Cardiac septum (tissue), 1 donor: ENCODE data around the gene HOXB6. TPM values are rescaled to one million over a fixed set of nuclear protein-coding genes. Genes with fewer than 3 reads are reported as not detected.
A peak's percentile ranks its signal among the peaks of the same experiment; 100 is the strongest.

Experiments
- DNase-seq: peaks from one replicate; pipeline ENCODE4 v3.0.0-alpha.2; 2020; ENCODE audit warnings: low spot score
- intact Hi-C: fragments of 100-400 bp; cut with DNase I; formaldehyde crosslinking; loops from one replicate; pipeline ENCODE4 v1.14.0; 2022
- total RNA-seq: library from RNA; stranded (reverse); fragmentation: NEBNext Ultra II Directional; extraction: Animal tissue kit (Norgen Biotek cat#: 25700); gene quantifications from one replicate; pipeline ENCODE4 v1.2.1, GENCODE V29; 2021
- donor health status: DM: no; HTN: no; CAD: no.

HOXB6 gene
- total RNA-seq, 1 donor from 2014 or later, result 0.92 TPM

DNA sequence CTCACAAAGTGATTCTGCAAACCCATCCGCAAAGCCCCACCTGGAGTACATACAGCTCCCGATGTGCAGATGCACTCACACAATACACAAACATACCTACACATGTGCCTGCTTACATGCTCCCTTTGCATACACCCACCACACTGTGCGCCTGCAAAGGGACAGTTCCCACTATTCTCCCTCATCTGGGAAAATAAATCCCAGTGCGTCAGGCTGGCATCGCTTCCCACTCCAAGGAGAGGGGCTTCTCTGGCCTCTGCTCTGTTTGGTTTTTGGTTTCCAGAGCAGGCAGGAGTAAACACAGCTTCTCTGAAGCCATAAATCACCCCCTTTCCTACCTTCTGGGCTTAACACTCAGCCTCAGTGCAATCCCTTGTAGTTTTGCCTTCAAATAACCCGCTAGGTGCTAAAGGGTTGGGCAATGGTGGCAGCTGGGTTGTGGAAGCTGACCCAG, 41.4 kb downstream of the HOXB6 start:
- intact Hi-C loops, result no loop called here
- no peak for DNase-seq

GRCh38 chr17:48562934-48563333, 41.9 kb downstream of the HOXB6 start:
- DNase-seq, result no peak
- intact Hi-C loops, result no loop called here

- intact Hi-C loops, result no loop called here
- no peak for DNase-seq
Observed at GRCh38 chr17:48561884-48562810, 42.6 kb downstream of the HOXB6 start.

DNA sequence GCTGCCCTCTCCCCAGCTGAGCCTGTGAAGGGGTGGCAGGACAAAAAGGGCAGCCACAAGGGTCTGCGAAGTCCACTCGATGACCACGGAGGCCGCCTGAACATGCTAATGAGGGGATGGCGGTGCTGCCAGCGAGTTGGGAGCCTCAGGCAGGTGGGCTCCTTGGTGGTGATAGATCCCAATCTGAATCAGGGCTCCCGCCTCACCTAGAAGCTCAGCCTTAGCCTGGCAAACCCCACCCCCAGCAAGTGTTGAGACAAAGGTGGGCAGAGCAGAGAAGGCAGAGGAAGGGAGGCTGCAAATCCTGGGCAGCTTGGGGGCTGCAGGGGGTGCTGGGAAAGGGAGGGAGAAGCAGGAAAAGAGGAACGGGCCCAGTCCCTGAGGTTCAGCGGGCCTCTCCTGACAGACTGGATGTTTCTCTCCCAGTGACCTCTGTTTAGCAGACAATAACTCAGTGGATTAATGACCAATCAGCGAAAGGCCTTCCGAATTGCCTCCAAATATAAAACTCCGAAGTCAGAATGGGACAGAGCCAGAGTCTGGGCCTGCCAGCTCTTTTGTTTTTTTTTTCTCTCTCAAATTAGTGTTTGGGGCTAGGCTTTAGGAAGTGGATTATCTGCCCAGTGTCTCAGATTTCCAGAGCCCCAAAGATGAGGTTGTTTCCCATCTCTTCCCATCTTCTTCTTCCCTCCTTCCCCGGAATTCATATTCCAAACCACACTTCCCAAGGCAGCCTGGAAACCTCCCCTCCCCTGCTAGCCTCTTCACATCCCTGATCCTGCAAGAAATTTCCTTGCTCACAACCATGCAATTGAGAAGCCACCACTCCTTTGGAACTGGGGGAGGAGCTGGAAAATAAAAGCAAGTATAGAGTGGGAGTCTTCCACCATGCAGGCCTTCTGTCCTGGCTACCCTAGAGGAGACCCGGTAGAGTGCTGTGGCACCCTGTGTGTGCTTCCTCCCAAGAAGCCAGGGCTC, 44.7 kb downstream of the HOXB6 start:
- no peak for DNase-seq
- intact Hi-C loops, result no loop called here

DNA sequence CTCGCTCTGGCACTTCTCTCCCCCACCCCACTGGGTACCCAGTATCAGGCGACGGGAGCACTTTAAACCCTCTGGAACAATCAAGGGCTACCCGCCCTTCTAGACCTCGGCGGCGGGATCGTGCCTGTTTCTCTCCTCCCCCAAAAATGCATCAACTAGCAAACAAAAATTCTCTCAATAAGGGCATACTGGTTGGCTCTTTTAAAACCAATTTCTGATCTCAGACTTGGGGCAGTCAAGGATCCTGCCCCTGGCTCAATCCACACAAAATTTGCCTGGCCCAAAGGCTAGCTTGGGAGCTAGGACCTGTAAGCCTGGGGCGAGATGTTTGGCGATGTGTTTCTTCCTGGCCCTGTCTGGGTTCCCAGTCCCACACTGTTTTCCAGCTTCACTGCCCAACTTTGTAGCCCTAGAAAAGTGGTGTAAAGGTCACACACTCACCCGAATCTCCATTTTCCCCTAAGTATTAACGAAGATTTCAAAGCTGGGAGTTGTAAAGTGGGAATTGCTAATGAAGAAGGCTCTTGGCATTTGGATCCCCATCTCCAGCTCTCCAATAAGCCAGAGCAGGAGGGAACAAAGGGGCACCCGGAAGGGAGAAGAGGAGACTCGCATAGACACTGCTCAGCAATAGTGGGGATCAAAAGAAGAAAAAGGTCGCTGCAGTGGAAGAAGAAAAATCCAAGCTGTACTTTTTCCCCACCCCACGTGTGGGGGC, 45.5 kb downstream of the HOXB6 start:
- intact Hi-C loops, result no loop called here
- DNase-seq, result no peak

GRCh38 chr17:48558831-48559121, 46.0 kb downstream of the HOXB6 start:
- intact Hi-C loops, result no loop called here
- no peak for DNase-seq

DNA sequence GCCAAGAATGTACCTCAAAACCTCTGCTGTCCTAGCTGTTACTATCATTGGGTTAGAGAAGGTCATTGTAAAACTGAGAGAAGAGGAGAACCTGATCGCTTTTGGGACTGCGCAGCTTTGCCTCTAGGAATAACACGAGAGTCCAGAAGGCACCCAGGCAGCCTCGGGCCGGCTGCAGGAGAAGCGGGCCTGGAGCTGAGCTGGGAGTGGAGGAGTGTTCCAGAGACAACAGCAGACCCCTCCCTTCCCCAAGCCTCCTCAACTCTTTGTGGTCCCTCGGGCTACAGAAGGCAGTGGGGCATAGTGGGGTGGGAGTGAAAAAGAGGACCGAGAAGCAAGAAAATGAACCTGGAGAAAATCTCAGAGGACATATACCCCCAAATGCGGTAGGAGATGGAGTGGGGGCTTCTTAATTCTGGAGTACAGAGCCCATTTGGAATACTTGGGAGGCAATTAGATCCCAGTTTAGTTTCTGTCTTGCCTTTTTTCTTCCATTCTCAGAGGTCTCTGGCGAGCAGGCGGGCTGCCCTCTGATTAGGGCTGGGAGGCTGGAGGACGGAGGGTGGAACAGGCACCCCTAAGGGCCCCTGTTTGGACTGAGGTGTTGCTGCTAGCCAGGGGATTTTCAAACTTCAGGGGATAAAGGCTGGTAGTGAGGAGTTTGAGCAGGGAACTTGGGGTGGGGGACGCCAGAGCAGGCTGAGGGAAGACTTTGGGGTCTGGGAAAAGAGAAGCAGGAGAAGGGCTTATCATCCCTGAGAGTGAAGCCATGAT, 46.5 kb downstream of the HOXB6 start:
- intact Hi-C loops, result no loop called here

DNA sequence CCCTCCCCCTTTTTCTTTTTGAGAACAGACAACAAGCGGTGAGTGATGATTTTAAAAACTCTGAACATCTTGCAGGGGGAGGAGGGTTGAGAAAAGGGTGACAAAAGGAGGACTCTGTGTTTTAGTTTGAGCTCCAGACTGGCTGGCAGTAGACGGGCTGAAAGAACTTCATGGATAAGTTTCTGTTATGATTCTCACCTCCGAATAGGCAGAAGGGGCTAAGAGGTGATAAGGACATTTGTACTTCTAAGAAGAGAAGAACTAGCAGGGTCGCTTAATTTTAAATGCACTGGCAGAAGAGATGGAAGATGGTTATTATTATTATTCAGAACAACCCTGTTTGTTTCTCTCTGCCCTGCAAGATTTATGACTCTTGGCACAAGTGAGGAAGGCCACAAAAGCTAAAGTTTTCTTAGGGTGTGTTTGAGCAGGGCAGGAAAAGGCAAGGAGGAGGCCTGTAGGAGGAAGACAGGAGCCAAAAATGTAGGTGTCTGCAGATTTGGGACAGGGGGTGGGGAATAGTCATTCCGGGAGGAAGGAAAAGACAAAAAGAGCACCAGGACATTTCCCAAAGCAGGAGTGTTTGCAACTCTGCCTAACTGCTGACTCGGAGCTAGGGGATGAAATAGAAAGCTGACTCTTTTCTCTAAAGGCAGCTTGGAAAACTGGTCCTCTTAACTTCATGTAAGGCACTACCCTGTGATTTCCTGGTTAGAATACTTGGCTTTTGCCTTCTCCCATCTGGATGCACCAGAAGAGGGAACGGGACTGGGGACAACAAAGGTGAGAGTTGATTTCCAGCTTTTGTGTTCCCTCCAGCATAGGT, 48.0 kb downstream of the HOXB6 start:
- intact Hi-C loops, result no loop called here
- peak; percentile 6 for DNase-seq

More for the DNA sequence above, 46.5 kb downstream of the HOXB6 start:
- DNase-seq, result no peak

- peak; percentile 55 for DNase-seq
- intact Hi-C loops, result no loop called here
Observed at GRCh38 chr17:48556229-48556575, 48.6 kb downstream of the HOXB6 start.

DNA sequence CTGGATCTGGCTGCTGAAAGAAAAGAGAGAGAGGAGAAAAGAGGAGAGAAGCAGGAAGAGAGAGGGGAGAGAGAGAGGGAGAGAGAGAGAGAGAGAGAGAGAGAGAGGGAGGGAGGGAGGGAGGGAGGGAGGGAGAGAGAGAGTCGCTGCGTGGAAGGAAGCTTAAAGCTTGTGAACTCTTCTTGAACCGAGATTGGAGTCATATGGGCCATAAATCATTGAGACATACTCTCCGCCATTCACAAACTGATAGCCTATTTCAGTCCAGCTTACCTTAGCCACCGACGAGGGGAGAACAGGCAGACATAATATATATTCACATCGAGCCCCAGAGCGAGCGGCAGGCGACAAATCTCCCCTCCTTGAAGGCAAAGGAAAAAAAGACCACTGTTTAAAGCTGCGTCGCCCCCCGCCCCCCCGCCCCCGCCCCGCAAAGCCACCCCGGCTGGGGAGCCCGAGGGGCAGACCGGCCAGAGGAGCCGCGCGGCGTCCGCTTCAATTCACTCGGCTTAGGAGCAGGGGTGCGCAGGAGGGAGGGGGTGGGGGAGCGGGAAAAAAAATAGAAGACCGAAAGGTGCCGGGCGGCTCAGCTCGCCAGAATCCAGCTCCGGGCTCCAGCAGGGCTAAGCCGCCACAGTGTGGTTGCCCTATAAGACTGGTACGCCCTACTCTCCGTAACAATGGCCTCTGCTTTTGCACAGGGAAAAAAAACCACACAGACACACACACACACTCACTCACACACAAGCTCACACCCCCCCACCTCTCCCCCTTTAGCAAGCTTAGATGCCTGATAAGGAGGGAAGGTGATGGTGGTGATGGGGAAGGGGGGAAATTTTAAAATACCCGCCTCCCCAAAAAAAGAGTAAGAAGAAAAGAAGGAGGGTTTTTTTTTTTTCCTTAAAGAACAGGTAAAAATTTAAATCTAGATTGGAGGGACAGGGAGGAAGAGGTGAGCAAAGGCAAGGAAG, 49.2 kb downstream of the HOXB6 start:
- intact Hi-C loops, result no loop called here
- DNase-seq, result peak; percentile 43

DNA sequence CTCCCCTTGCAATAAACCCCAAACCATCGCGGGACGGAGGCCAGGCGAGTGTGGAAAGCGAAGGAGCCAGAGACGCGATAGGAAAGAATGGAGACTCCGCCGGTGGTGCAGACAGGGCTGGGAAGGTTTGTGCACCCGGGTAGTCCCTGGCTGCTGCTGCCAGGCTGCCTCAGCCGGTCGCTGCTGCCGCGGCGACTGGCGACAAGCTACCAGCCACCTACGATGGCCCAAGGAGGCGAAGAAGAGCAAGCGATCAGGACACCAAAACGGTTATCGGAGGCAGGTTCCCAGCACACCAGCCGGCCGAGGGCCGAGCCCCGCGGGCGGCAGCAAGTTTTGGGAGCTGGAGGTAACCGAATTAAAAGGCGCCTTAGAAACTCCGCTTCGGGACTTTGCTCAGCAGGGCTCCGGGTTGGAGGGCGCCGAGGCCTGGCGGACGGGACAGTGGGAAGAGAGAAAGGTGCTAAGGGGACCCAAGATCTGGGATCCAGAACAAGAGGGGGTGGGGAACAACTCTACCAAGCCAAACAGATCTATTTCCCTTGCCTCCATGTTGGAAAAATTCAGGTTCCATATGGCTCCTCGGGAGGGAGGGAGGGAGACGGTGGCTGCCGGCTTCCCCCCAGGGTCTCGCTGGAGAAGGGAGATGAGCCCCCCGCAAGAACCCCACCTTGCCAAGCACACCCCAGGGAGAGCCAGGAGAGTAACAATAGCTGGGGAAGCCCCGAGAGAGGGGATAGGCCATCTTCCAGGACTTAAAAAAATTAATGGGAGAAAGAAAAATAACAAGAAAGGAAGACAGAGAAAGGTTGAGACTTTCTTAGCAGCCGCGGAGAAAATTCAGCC, 50.2 kb downstream of the HOXB6 start:
- intact Hi-C loops, result no loop called here
- no peak for DNase-seq

DNA sequence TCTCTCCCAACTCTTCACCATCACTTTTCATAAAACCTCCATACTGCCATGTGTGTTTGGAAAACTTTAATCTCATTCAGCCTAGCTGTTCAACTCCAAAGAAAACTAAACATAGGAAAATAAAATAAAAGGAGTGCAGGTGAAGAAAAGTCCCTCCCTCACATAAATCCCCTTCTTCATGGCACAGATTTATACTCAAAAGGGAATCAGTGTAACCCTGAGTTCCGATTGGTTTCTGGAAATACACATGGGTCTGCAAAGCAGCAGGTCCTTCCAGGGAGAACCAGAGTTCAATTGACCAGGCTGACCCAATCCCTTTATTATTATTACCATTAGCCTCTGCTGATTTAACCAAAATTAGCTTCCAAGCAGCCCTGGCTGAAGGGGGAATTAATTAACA, 51.0 kb downstream of the HOXB6 start:
- intact Hi-C loops, result no loop called here

GRCh38 chr17:48553190-48553547, 51.6 kb downstream of the HOXB6 start:
- DNase-seq, result peak; percentile 38
- intact Hi-C loops, result no loop called here

More for the DNA sequence above, 51.0 kb downstream of the HOXB6 start:
- DNase-seq, result no peak

- no peak for DNase-seq
- intact Hi-C loops, result no loop called here
Observed at GRCh38 chr17:48552466-48553189, 52.2 kb downstream of the HOXB6 start.

DNA sequence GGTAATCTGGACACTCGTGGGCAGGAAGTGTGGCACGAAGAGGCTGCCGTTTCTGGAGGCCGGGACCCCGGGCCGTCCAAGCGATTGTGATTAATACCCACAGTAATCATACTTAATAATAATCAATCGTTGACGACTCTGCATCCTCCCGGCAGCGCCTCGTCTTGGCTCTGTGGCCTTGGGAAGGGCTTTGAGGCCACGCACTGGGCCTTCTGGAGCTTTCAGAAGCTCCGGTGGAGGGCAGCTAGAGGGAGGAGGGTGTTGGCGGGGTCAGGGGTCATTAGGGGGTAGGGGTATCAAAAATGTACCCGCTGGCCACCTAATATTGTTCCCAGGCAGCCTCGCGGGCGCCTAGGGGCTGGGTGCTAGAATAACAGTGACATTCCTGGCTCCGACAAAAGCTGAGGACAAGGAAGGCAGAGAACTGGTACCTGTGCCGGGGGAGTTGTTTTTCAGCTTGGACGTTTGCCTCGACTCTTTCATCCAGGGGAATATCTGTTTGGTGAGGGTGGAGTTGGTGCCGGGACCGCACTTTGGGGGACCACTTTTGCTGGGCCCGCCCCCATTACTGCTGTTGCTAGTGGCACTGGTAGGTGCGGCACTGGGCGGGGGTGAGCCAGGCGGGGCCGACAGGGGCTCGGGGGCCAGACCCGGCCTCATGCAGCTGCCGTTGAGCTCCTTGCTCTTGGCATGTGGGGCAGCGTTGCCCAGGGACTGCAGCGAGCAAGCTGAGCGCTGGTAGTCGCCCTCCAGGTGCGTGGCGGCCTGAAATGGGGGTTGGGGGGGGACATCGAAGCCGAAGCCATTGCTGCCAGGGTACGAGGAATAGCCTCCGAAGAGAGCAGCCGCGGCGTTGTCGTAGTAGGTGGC, 53.0 kb downstream of the HOXB6 start:
- peak; percentile 67 for DNase-seq
- intact Hi-C loops, result no loop called here
